T-cell (primary cell): ENCODE measurements around the gene NPTX1. TPM values are rescaled to one million over a fixed set of nuclear protein-coding genes. Genes with fewer than 3 reads are reported as not detected.

ENCODE experiments used
- ATAC-seq, 4 experiments: fragments of 200-7000 bp in 3 of 4; fragments of 150-1000 bp in 1 of 4; cut with Tn5 transposase; replicated peaks in 1 of 4; 1 replicate in 3 of 4; 2 replicates in 1 of 4; pipeline ENCODE4 v1.10.0; 2021; ENCODE audit warnings: moderate library complexity in 3 of 4, mild to moderate bottlenecking in 2 of 4, moderate number of reproducible peaks in 1 of 4
- CTCF ChIA-PET, 2 donors: fragments of 300-600 bp; sonication (Branson Sonifier 250); formaldehyde crosslinking; loops; one replicate each; lab custom pipeline; 2022; ENCODE audit warnings: antibody characterized with exemption in 2 of 2; lab: Charles Lee
- POLR2A ChIA-PET, 2 donors: fragments of 300-600 bp; sonication (Branson Sonifier 250); formaldehyde crosslinking; loops; one replicate each; lab custom pipeline; 2022; ENCODE audit warnings: antibody characterized with exemption in 2 of 2; lab: Charles Lee
- DNase-seq, 35 experiments: peaks; one replicate each; pipeline versions ENCODE4 v3.0.0 to v3.0.0-alpha.2; 2013 to 2023
- H3K27ac ChIP-seq: one replicate; pipeline ENCODE4 v1.5.1; 2013; ENCODE audit warnings: low read length
- H3K27me3 ChIP-seq, 2 experiments: replicated peaks in 1 of 2; 1 replicate in 1 of 2; 2 replicates in 1 of 2; pipeline versions ENCODE4 v1.6.1 to v1.7.0; 2013; ENCODE audit warnings: low read length in 1 of 2, mixed read lengths in 1 of 2; ENCODE audit not compliant: control insufficient read depth in 2 of 2, insufficient read depth in 2 of 2; ENCODE audit errors: extremely low read depth in 1 of 2
- H3K36me3 ChIP-seq, 2 donors: 1 replicate in 1 of 2; 2 replicates in 1 of 2; pipeline versions ENCODE4 v1.6.1 to v1.7.0; 2013; ENCODE audit warnings: low read length in 1 of 2; ENCODE audit not compliant: control insufficient read depth in 2 of 2, insufficient read depth in 1 of 2; ENCODE audit errors: extremely low read depth in 1 of 2
- H3K4me1 ChIP-seq, 2 experiments: 1 replicate in 1 of 2; 2 replicates in 1 of 2; pipeline versions ENCODE4 v1.6.1 to v1.7.0; 2013; ENCODE audit warnings: low read length in 2 of 2, mixed read lengths in 1 of 2; ENCODE audit not compliant: insufficient read depth in 2 of 2, control insufficient read depth in 1 of 2; ENCODE audit errors: extremely low read depth in 1 of 2
- H3K4me3 ChIP-seq, 2 donors: 1 replicate in 1 of 2; 2 replicates in 1 of 2; pipeline versions ENCODE4 v1.5.1 to v1.7.0; 2013; ENCODE audit warnings: mild to moderate bottlenecking in 2 of 2, low read length in 1 of 2, moderate library complexity in 1 of 2; ENCODE audit not compliant: control insufficient read depth in 1 of 2; ENCODE audit errors: extremely low read depth in 1 of 2
- H3K9me3 ChIP-seq: 2 replicates; pipeline ENCODE4 v1.7.0; 2013
- H3K27ac Mint-ChIP-seq, 2 donors: one replicate each; pipeline ENCODE4 v1.8.0; 2020 to 2021; ENCODE audit warnings: mild to moderate bottlenecking in 2 of 2, mixed read lengths in 2 of 2
- H3K27me3 Mint-ChIP-seq, 2 donors: one replicate each; pipeline ENCODE4 v1.8.0; 2021 to 2022; ENCODE audit warnings: mixed read lengths in 2 of 2
- H3K36me3 Mint-ChIP-seq: one replicate; pipeline ENCODE4 v1.8.0; 2021; ENCODE audit warnings: mixed read lengths
- H3K4me1 Mint-ChIP-seq, 3 donors: one replicate each; pipeline ENCODE4 v1.8.0; 2020 to 2022; ENCODE audit warnings: mixed read lengths in 3 of 3, mild to moderate bottlenecking in 1 of 3
- H3K4me3 Mint-ChIP-seq, 3 donors: one replicate each; pipeline ENCODE4 v1.8.0; 2020 to 2022; ENCODE audit warnings: mild to moderate bottlenecking in 3 of 3, mixed read lengths in 3 of 3, moderate library complexity in 3 of 3
- H3K9me3 Mint-ChIP-seq, 3 donors: one replicate each; pipeline ENCODE4 v1.8.0; 2020 to 2022; ENCODE audit warnings: mixed read lengths in 3 of 3
- WGBS: methylation state at CpG from one replicate; pipeline ENCODE4 v1.1.5; 2013; ENCODE audit warnings: missing lambda C conversion rate; ENCODE audit not compliant: insufficient coverage; 5-methylcytosine and 5-hydroxymethylcytosine counted together
- total RNA-seq, 35 experiments: library from RNA in 6 of 35; stranded (reverse) in 6 of 35; fragments of 120-200 nt in 1 of 35; gene quantifications; one replicate each; pipeline versions ENCODE4 v1.2.1 to v1.2.4 and lab custom pipeline; 2013 to 2026

The NPTX1 gene
- total RNA-seq, 5 donors from 2014 or later (not counting 1 experiment from before 2014, with no cell fraction given) = 0.13 to 0.67 (median 0.33) TPM

DNA sequence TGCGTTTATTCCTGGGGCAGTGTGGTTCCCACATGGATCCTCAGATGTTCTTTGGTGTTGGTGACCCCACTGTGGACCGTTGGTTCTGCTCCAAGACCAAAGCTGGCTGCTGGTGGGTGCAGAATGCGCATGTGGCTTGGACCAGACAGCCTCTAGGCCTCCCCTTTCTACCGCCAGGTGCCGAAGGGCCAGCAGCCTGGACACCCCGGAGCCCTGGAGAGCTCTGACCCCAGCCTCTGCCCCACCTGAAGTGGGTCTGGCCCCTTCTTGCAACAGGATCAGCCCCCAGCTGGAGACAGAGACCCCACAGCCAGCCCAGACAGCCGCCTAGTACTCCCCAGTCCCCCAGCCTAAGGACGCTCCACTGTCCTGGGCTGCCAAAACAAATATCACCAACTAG lies 18.4 kb downstream of the NPTX1 start:
- peaks cover 0 to 19% of the 10 kb centered on the region in 2 experiments for H3K4me1 ChIP-seq
- no peak overlapping the region for H3K4me3 ChIP-seq
- H3K9me3 Mint-ChIP-seq = no peaks in the 10 kb centered on the region
- H3K9me3 ChIP-seq = no peaks in the 10 kb centered on the region
- ChIA-PET POLR2A (no interaction called here), CTCF (no interaction called here)
- peaks cover 5 to 41% of the 10 kb centered on the region in 2 experiments for H3K27me3 ChIP-seq
- peaks cover 17 to 39% of the 10 kb centered on the region in 2 donors for H3K27me3 Mint-ChIP-seq
- no peaks in the 10 kb centered on the region for H3K36me3 Mint-ChIP-seq
- 88% methylated on average over 6 of the region's 8 CpGs for WGBS
- no peak overlapping the region for H3K27ac Mint-ChIP-seq
- peaks cover 9 to 22% (median 12%) of the 10 kb centered on the region in 3 donors for H3K4me1 Mint-ChIP-seq
- no peak overlapping the region for H3K27ac ChIP-seq
- DNase-seq = no peak
- ATAC-seq = no peak
- H3K36me3 ChIP-seq = no peaks in the 10 kb centered on the region
- no peak overlapping the region for H3K4me3 Mint-ChIP-seq

DNA sequence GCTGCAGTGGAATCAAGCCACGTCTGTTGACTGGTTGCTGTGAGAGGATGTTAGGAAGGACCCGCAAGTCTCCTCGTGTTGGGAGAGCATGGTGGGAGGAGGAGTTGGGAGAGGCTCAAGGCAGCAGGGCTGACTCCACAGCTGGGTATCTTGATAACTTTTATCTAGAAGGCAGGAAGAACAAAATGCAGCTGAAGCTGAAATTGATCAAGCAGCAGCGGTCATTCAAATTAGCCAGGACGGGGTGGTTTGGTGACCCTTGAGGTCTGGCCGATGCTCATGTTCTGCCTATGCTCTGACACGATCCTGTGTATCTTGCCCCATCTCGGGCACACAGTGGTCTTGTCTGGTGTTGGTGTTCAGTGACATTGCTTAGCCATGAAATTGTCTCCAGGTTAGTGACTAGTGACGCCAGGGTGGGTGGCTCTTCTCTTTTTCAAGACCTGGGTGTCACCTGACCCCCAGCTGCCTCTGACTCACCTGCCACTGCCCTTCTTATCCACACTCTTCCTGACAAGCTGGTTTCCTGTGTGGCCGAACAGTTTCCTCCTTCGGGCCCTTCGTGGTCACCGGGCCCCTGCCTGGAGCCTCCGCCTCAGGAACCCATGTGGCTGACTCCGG lies 19.1 kb downstream of the NPTX1 start:
- no peak overlapping the region for H3K27ac Mint-ChIP-seq
- H3K36me3 Mint-ChIP-seq = no peaks in the 10 kb centered on the region
- ChIA-PET CTCF (no interaction called here), POLR2A (no interaction called here)
- peaks cover 5 to 41% of the 10 kb centered on the region in 2 experiments for H3K27me3 ChIP-seq
- H3K4me3 ChIP-seq = no peak overlapping the region
- peaks cover 9 to 22% (median 12%) of the 10 kb centered on the region in 3 donors for H3K4me1 Mint-ChIP-seq
- H3K9me3 ChIP-seq = no peaks in the 10 kb centered on the region
- H3K27me3 Mint-ChIP-seq = peaks cover 17 to 39% of the 10 kb centered on the region in 2 donors
- DNase-seq = peak in 3 of 35 experiments; percentile 10 to 17 (median 14)
- 38% methylated on average over 14 of the region's 15 CpGs for WGBS
- H3K4me1 ChIP-seq = peaks cover 0 to 19% of the 10 kb centered on the region in 2 experiments
- H3K4me3 Mint-ChIP-seq = peak overlapping the region in 2 of 3 donors; percentile 28 to 88
- H3K9me3 Mint-ChIP-seq = no peaks in the 10 kb centered on the region
- no peak for ATAC-seq
- no peak overlapping the region for H3K27ac ChIP-seq
- H3K36me3 ChIP-seq = no peaks in the 10 kb centered on the region

DNA sequence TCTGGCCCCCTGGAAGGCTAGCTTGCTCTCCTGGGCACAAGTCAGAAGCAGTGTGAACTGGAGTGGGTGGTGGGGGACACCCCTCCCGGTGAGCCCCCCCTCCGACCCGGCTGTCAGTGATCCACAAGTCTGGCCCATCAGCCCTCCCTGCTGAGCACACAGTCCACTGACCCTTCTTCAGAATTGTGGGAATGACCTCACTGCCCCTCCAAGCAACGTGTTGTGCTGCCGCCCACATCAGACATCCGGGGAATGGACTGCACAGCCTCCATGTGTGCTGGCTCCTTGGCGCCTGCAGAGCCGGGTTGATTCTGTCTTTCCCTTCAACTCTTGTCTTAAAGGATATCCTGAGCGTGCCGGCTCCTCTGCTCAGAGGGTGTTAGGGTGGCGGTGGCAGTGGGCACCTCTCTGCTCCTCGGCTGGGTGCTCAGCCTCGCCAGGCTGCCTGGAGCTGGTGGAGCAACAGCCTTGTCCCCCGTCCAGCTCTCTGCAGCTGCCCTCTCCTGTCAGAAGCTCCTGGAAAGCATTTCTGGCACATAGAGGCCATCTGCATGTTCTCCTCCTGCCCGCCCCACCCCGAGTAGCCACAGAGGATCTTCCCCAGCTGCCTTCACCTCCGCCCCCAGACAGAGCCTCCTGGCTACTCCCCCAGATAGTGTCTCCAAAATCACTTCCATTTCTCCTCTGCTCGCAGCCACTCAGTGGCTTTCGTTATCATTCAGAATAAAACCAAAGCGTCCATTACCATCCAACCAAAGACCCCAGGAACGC lies 19.8 kb downstream of the NPTX1 start:
- H3K9me3 Mint-ChIP-seq = no peaks in the 10 kb centered on the region
- H3K27ac Mint-ChIP-seq = no peak overlapping the region
- ChIA-PET POLR2A (no interaction called here), CTCF (no interaction called here)
- WGBS = 83% methylated on average over 12 of the region's 21 CpGs
- Histone ChIP-seq H3K27me3 (peaks cover 5 to 36% of the 10 kb centered on the region in 2 experiments), H3K36me3 (no peaks in the 10 kb centered on the region), H3K27ac (no peak overlapping the region), H3K9me3 (no peaks in the 10 kb centered on the region), H3K4me3 (no peak overlapping the region), H3K4me1 (peaks cover 0 to 19% of the 10 kb centered on the region in 2 experiments)
- peaks cover 9 to 22% (median 12%) of the 10 kb centered on the region in 3 donors for H3K4me1 Mint-ChIP-seq
- H3K4me3 Mint-ChIP-seq = peak overlapping the region; percentile 31 to 88 (median 53)
- ATAC-seq (no peak), DNase-seq (no peak)
- no peaks in the 10 kb centered on the region for H3K36me3 Mint-ChIP-seq
- H3K27me3 Mint-ChIP-seq = peaks cover 17 to 39% of the 10 kb centered on the region in 2 donors

DNA sequence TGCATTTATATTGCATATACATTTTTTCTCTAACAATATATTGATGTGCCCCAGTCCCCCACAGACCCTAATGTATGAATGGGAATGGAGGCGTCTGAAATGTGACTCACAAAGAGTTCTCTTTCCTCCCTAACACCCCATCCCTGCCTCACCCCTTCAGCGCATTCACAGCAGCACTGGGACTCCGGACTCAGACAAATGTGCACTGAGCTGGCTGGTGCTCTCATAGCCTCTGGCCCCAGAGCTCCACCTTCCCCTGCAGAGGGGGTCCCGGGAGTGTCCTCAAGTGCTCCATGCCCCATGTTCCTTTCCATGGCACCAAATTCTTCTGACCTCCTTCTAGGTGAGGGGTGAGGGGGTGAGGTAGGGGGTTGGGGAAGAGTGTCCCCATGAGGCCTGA lies 20.6 kb downstream of the NPTX1 start:
- Mint-ChIP-seq H3K9me3 (no peaks in the 10 kb centered on the region), H3K27ac (peak overlapping the region; percentile 94 to 95), H3K36me3 (no peaks in the 10 kb centered on the region), H3K27me3 (peaks cover 17 to 35% of the 10 kb centered on the region in 2 donors), H3K4me1 (peaks cover 9 to 22% (median 12%) of the 10 kb centered on the region in 3 donors), H3K4me3 (peak overlapping the region; percentile 86 to 89 (median 88))
- H3K27me3 ChIP-seq = peaks cover 5 to 34% of the 10 kb centered on the region in 2 experiments
- 79% methylated on average over 2 of the region's 4 CpGs for WGBS
- H3K9me3 ChIP-seq = no peaks in the 10 kb centered on the region
- DNase-seq = no peak
- H3K4me1 ChIP-seq = peaks cover 0 to 19% of the 10 kb centered on the region in 2 experiments
- H3K36me3 ChIP-seq = no peaks in the 10 kb centered on the region
- ATAC-seq = no peak
- ChIA-PET CTCF (no interaction called here), POLR2A (no interaction called here)
- H3K4me3 ChIP-seq = no peak overlapping the region
- H3K27ac ChIP-seq = no peak overlapping the region

DNA sequence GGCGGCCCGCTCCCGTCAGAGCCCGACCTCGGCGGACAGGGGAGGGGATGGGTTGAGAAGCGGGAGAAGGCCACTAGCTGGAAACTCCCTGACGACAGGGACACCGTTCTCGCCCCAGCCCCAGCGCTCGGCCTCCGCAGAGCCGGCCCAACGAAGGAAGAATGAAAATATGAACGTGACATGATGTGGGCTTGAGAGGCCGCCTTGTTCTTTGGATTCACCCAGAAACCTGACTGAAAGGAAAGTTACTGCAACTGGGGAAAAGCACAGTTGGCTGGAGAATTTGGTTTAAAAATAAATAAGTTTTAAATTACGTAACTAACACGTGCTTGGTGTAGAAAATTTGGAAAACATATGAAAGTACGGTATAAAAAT lies 21.1 kb downstream of the NPTX1 start:
- CTCF ChIA-PET = no interaction called here
- Mint-ChIP-seq H3K27ac (peak overlapping the region; percentile 94 to 95), H3K4me1 (peaks cover 9 to 22% (median 12%) of the 10 kb centered on the region in 3 donors), H3K9me3 (no peaks in the 10 kb centered on the region), H3K4me3 (peak overlapping the region; percentile 86 to 89 (median 88)), H3K27me3 (peaks cover 14 to 31% of the 10 kb centered on the region in 2 donors), H3K36me3 (no peaks in the 10 kb centered on the region)
- H3K36me3 ChIP-seq = no peaks in the 10 kb centered on the region
- H3K27me3 ChIP-seq = peaks cover 2 to 35% of the 10 kb centered on the region in 2 experiments
- peak overlapping the region; percentile 83 to 92 for H3K4me3 ChIP-seq
- WGBS = 3% methylated on average over 17 of the region's 20 CpGs
- ATAC-seq = no peak
- peaks cover 0 to 19% of the 10 kb centered on the region in 2 experiments for H3K4me1 ChIP-seq
- POLR2A ChIA-PET = no interaction called here
- peak in 9 of 35 experiments; percentile 9 to 63 (median 34) for DNase-seq
- peak overlapping the region; percentile 96 for H3K27ac ChIP-seq
- H3K9me3 ChIP-seq = no peaks in the 10 kb centered on the region

DNA sequence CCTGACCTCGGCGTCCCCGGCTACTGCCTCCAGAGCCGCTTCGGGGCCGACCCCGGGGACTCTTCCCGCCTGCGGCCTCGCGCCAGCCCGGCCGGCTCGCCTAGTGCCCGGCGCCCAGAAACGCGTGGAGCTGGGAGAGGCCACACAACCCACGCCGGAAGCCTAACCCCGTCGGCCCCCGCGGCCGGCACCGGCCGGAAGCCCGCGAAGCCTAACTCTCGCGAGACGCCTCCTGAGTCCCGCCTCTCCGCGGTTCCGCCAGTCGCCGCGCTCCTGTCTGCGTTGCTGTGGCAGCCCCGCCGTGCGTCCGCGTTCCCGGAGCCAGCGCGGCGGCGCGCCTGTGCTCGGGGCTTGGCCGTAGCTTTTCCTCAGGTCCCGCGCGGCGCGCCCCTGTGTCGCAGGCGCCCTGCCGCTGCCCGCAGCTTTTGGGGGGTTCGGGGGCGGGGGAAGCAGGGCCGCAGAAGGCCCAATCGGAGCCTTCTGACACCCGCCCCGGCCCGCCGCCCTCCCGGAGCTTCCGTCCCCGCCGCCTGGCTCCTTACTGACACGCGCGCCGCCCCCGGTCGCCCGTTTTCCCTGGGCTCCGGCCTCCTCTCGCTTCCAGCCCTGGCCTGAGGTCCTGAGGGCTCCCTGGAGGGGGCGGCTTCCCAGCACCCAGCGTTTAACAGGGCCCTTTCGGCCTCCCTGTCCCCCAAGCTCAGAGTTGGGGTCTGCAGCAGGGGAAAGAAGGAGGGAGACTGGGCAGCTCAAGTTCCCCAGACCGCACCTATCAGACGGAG lies 21.7 kb downstream of the NPTX1 start:
- peak; percentile 89 to 97 (median 93) for DNase-seq
- Histone ChIP-seq H3K9me3 (no peaks in the 10 kb centered on the region), H3K36me3 (no peaks in the 10 kb centered on the region), H3K27me3 (peaks cover 0 to 35% of the 10 kb centered on the region in 2 experiments), H3K27ac (peak overlapping the region; percentile 96), H3K4me3 (peak overlapping the region; percentile 83 to 92), H3K4me1 (peaks cover 0 to 19% of the 10 kb centered on the region in 2 experiments)
- ChIA-PET CTCF (interaction anchor here (0.5 to 0.8 kb wide), 2 partner anchors 56 to 445 kb away, joined by 3 read pairs; no protein-coding TSS in a partner anchor), POLR2A (interaction anchor here (0.5 to 0.6 kb wide), 3 partner anchors 112 to 416 kb away, joined by 3 to 12 read pairs (median 4); no protein-coding TSS in a partner anchor)
- Mint-ChIP-seq H3K9me3 (no peaks in the 10 kb centered on the region), H3K27me3 (peaks cover 14 to 29% of the 10 kb centered on the region in 2 donors), H3K4me1 (peaks cover 9 to 22% (median 12%) of the 10 kb centered on the region in 3 donors), H3K27ac (peak overlapping the region; percentile 94 to 95), H3K4me3 (peak overlapping the region; percentile 86 to 89 (median 88)), H3K36me3 (no peaks in the 10 kb centered on the region)
- WGBS = under 1% methylated on average over 83 of the region's 88 CpGs
- ATAC-seq = peak; percentile 95
